ENCODE data around the gene MC5R. TPM values are rescaled to one million over a fixed set of nuclear protein-coding genes. Genes with fewer than 3 reads are reported as not detected.

The MC5R gene
- total and polyA plus RNA-seq, 10 of the 15 experiments (the other 5 are each of a cell fraction or from before 2014, with no cell fraction given) = not detected

DNA sequence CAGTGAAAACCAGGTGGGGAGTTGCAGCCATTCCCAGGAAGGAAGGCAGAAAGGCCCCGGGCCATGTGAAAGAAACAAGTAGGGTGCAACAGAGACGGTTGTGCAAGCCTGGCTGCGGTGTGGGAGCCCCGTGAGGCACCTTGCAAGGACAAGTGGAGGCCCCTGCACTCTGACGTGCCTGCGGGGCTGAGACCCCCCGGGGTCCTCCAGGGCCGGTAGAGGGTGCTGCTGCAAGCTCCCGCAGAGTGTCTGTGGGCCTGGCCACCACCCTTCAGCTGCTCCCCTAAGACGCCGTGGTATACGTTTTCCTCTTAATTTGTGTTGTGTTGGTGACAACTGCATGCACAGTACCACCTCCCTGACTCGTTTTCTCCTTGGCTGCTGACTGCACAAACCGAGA lies 27.4 kb upstream of the MC5R start:
- no peak overlapping the region for H3K9ac ChIP-seq (ENCODE audit: control insufficient read depth, insufficient read depth, low read length)
- no peak overlapping the region for H2AFZ ChIP-seq (ENCODE audit: control insufficient read depth, low read depth, low read length)
- in situ Hi-C loops (cut with MboI) = no loop called here

DNA sequence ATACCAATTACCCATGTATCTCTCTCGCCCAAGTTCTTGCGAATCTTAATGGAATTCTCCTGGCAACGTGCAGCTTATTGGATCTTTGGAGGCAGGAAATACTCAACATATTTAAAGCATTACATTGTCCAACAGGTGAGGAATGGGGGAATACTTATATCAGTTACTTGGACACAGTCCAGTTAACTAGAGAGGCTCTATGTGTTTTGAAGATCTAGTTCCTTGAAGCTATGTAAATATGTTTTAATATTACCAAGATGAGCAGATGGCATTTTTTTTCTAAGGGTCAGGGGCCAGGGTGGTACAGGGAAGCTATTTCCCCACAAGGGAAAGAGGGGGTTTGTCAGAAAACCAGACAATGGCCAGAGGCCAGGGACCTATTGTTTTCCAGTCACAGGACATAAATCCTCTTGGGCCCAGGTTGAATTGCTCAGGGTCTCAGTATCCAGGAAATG lies 26.8 kb upstream of the MC5R start:
- FAIRE-seq (no peak), ATAC-seq (no peak), DNase-seq (ENCODE audit: low read depth, low spot score) (no peak)
- no peak overlapping the region for H3K4me3 ChIP-seq
- in situ Hi-C loops (cut with MboI) = no loop called here
- H3K79me2 ChIP-seq (ENCODE audit: control insufficient read depth, insufficient read depth, low read length) = no peaks in the 10 kb centered on the region
- 61% methylated on average over 3 of the region's 3 CpGs for WGBS (ENCODE audit: insufficient coverage, insufficient replicate concordance, low lambda C conversion rate, missing lambda C conversion rate)
- intact Hi-C loops (cut with micrococcal nuclease; ENCODE audit: unreplicated experiment) = no loop called here
- BruUV-seq (replicated peaks) = no TSS peak
- H3K27me3 ChIP-seq (replicated peaks in 1 of 2; ENCODE audit: control insufficient read depth in 2 of 2, insufficient read depth in 2 of 2, low read length in 1 of 2) = peaks cover 3 to 7% of the 10 kb centered on the region in 2 experiments; a peak in 2 of 4 replicates
- no peak overlapping the region for H3K9ac ChIP-seq (ENCODE audit: control insufficient read depth, insufficient read depth, low read length)
- ChIA-PET CTCF (no interaction called here), POLR2A (no interaction called here), SMC1A (ENCODE audit: uncharacterized antibody, unreplicated experiment) (interaction anchor here (1.0 kb wide), 1 partner anchor 10 kb away, joined by 3 read pairs; no protein-coding TSS in a partner anchor), RAD21 (ENCODE audit: unreplicated experiment) (no interaction called here)
- no peaks in the 10 kb centered on the region for H3K36me3 ChIP-seq (ENCODE audit: control insufficient read depth in 2 of 2, insufficient read depth in 2 of 2, low read length in 1 of 2)
- no peaks in the 10 kb centered on the region for H3K9me3 ChIP-seq (replicated peaks; ENCODE audit: control insufficient read depth, insufficient read depth, low read length)
- no peak overlapping the region for H3K4me2 ChIP-seq (ENCODE audit: control insufficient read depth, insufficient read depth)
- no peak overlapping the region for H2AFZ ChIP-seq (ENCODE audit: control insufficient read depth, low read depth, low read length)
- H4K20me1 ChIP-seq (ENCODE audit: control insufficient read depth, insufficient read depth) = no peaks in the 10 kb centered on the region
- H3K27ac ChIP-seq (ENCODE audit: control insufficient read depth, insufficient read depth) = no peak overlapping the region
- H3K4me1 ChIP-seq (ENCODE audit: control insufficient read depth, insufficient read depth, low read length) = no peaks in the 10 kb centered on the region
- TF ChIP-seq WRNIP1 (IDR thresholded peaks at IDR 0.05; ENCODE audit: borderline replicate concordance, low read depth, low read length) = no peak
- TF ChIP-seq, protein P1, sequence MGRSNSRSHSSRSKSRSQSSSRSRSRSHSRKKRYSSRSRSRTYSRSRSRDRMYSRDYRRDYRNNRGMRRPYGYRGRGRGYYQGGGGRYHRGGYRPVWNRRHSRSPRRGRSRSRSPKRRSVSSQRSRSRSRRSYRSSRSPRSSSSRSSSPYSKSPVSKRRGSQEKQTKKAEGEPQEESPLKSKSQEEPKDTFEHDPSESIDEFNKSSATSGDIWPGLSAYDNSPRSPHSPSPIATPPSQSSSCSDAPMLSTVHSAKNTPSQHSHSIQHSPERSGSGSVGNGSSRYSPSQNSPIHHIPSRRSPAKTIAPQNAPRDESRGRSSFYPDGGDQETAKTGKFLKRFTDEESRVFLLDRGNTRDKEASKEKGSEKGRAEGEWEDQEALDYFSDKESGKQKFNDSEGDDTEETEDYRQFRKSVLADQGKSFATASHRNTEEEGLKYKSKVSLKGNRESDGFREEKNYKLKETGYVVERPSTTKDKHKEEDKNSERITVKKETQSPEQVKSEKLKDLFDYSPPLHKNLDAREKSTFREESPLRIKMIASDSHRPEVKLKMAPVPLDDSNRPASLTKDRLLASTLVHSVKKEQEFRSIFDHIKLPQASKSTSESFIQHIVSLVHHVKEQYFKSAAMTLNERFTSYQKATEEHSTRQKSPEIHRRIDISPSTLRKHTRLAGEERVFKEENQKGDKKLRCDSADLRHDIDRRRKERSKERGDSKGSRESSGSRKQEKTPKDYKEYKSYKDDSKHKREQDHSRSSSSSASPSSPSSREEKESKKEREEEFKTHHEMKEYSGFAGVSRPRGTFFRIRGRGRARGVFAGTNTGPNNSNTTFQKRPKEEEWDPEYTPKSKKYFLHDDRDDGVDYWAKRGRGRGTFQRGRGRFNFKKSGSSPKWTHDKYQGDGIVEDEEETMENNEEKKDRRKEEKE (IDR thresholded peaks at IDR 0.05) = no peak
- TF ChIP-seq SMAD1 (IDR thresholded peaks at IDR 0.05; ENCODE audit: low read depth, partially characterized antibody) = no peak
- TF ChIP-seq YBX1 (IDR thresholded peaks at IDR 0.05) = no peak
- TF ChIP-seq, protein P2, sequence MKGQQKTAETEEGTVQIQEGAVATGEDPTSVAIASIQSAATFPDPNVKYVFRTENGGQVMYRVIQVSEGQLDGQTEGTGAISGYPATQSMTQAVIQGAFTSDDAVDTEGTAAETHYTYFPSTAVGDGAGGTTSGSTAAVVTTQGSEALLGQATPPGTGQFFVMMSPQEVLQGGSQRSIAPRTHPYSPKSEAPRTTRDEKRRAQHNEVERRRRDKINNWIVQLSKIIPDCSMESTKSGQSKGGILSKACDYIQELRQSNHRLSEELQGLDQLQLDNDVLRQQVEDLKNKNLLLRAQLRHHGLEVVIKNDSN (IDR thresholded peaks at IDR 0.05; ENCODE audit: borderline replicate concordance, extremely low read length, insufficient read depth, low read depth, low read length) = no peak
- TF ChIP-seq, protein P3, sequence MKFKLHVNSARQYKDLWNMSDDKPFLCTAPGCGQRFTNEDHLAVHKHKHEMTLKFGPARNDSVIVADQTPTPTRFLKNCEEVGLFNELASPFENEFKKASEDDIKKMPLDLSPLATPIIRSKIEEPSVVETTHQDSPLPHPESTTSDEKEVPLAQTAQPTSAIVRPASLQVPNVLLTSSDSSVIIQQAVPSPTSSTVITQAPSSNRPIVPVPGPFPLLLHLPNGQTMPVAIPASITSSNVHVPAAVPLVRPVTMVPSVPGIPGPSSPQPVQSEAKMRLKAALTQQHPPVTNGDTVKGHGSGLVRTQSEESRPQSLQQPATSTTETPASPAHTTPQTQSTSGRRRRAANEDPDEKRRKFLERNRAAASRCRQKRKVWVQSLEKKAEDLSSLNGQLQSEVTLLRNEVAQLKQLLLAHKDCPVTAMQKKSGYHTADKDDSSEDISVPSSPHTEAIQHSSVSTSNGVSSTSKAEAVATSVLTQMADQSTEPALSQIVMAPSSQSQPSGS (IDR thresholded peaks at IDR 0.05; ENCODE audit: low read length) = no peak
- no peak for TF ChIP-seq BACH1 (IDR thresholded peaks at IDR 0.05; ENCODE audit: borderline replicate concordance)
- TF ChIP-seq, protein P4, sequence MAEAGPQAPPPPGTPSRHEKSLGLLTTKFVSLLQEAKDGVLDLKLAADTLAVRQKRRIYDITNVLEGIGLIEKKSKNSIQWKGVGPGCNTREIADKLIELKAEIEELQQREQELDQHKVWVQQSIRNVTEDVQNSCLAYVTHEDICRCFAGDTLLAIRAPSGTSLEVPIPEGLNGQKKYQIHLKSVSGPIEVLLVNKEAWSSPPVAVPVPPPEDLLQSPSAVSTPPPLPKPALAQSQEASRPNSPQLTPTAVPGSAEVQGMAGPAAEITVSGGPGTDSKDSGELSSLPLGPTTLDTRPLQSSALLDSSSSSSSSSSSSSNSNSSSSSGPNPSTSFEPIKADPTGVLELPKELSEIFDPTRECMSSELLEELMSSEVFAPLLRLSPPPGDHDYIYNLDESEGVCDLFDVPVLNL (IDR thresholded peaks at IDR 0.05; ENCODE audit: low read depth, low read length) = no peak

More for the DNA sequence above, 27.4 kb upstream of the MC5R start:
- Histone ChIP-seq H3K4me1 (ENCODE audit: control insufficient read depth, insufficient read depth, low read length) (no peaks in the 10 kb centered on the region), H3K27ac (ENCODE audit: control insufficient read depth, insufficient read depth) (no peak overlapping the region), H3K27me3 (replicated peaks in 1 of 2; ENCODE audit: control insufficient read depth in 2 of 2, insufficient read depth in 2 of 2, low read length in 1 of 2) (peaks cover 3 to 7% of the 10 kb centered on the region in 2 experiments; a peak in 2 of 4 replicates), H3K4me2 (ENCODE audit: control insufficient read depth, insufficient read depth) (no peak overlapping the region), H3K79me2 (ENCODE audit: control insufficient read depth, insufficient read depth, low read length) (no peaks in the 10 kb centered on the region), H4K20me1 (ENCODE audit: control insufficient read depth, insufficient read depth) (no peaks in the 10 kb centered on the region), H3K36me3 (ENCODE audit: control insufficient read depth in 2 of 2, insufficient read depth in 2 of 2, low read length in 1 of 2) (no peaks in the 10 kb centered on the region), H3K4me3 (no peak overlapping the region), H3K9me3 (replicated peaks; ENCODE audit: control insufficient read depth, insufficient read depth, low read length) (no peaks in the 10 kb centered on the region)
- ChIA-PET CTCF (interaction anchor here (1.3 kb wide), 1 partner anchor 9 kb away, joined by 4 read pairs; no protein-coding TSS in a partner anchor), SMC1A (ENCODE audit: uncharacterized antibody, unreplicated experiment) (interaction anchor here (1.0 kb wide), 1 partner anchor 10 kb away, joined by 3 read pairs; no protein-coding TSS in a partner anchor), POLR2A (no interaction called here), RAD21 (ENCODE audit: unreplicated experiment) (no interaction called here)
- intact Hi-C loops (cut with micrococcal nuclease; ENCODE audit: unreplicated experiment) = no loop called here
- 46% methylated on average over 14 of the region's 14 CpGs for WGBS (ENCODE audit: insufficient coverage, insufficient replicate concordance, low lambda C conversion rate, missing lambda C conversion rate)
- no peak for DNase-seq (ENCODE audit: low read depth, low spot score)
- no TSS peak for BruUV-seq (replicated peaks)
- no peak for TF ChIP-seq ZSCAN29 (IDR thresholded peaks at IDR 0.05)
- TF ChIP-seq TCF3 (IDR thresholded peaks at IDR 0.05; ENCODE audit: borderline replicate concordance, insufficient read depth, low read depth, low read length) = no peak
- no peak for TF ChIP-seq ESRRA (IDR thresholded peaks at IDR 0.05; ENCODE audit: low read length)
- no peak for TF ChIP-seq POU2F2 (IDR thresholded peaks at IDR 0.05; ENCODE audit: borderline replicate concordance, low read depth, low read length)
- no peak for ATAC-seq
- no peak for FAIRE-seq

Data from GM12878 (cell line).